Measurements from ENCODE around the gene DAG1. TPM values are rescaled to one million over a fixed set of nuclear protein-coding genes. Genes with fewer than 3 reads are reported as not detected.

The DAG1 gene
- total RNA-seq, 1 donor from 2014 or later, result 122 TPM

DNA sequence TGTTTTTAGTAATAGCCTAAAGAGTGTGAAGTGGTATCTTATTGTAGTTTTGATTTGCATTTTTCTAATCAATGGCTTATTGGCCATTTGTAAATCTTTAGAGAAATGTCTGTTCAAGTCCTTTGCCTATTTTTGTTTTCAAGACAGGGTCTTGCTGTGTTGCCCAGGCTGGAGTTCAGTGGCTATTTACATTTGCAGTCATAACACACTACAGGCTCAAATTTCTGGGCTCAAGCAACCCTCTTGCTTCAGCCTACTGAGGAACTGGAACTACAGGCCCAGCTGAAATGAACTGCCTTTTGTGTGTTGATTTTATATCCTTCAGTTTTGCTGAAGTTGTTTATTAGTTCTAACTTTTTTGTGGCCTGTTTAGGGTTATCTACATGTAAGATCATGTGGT, 112.1 kb downstream of the DAG1 start:
- intact Hi-C loops (cut with DNase I), result no loop called here
- ATAC-seq (ENCODE audit: poor library complexity) (no peak), DNase-seq (no peak)

Other genes with a start within 250 kb of the DAG1 start
- 2.6 TPM for gene C3orf62, start 193.0 kb upstream of the DAG1 start, total RNA-seq
- gene USP4, start 130.2 kb upstream of the DAG1 start, total RNA-seq, result 34.7 TPM
- 117 TPM for gene GPX1, start 111.9 kb upstream of the DAG1 start, total RNA-seq
- gene RHOA, start 58.3 kb upstream of the DAG1 start, total RNA-seq, result 255 TPM
- 13.4 TPM for gene TCTA, start 57.8 kb upstream of the DAG1 start, total RNA-seq
- 32.2 TPM for gene AMT, start 47.8 kb upstream of the DAG1 start, total RNA-seq
- 15.7 TPM for gene NICN1, start 40.9 kb upstream of the DAG1 start, total RNA-seq
- gene BSN, start 84.2 kb downstream of the DAG1 start, total RNA-seq, result 0.27 TPM
- gene APEH, start 204.1 kb downstream of the DAG1 start, total RNA-seq, result 103 TPM
- 3.7 TPM for gene MST1, start 219.2 kb downstream of the DAG1 start, total RNA-seq
- gene RNF123, start 219.3 kb downstream of the DAG1 start, total RNA-seq, result 47.9 TPM
- gene AMIGO3, start 249.4 kb downstream of the DAG1 start, total RNA-seq, result not detected

Measured in Right ventricle myocardium superior (tissue), 1 donor.